ENCODE measurements around the gene LHFPL3. TPM values are rescaled to one million over a fixed set of nuclear protein-coding genes. Genes with fewer than 3 reads are reported as not detected.
"Not testable (repeated sequence)": the region's sequence is repeated elsewhere in the genome, so short reads cannot be mapped to it uniquely, and the experiment has no call there.

Gene LHFPL3
- total RNA-seq, 1 experiment from 2014 or later = not detected

- no peaks in the 10 kb centered on the region for H3K9me3 ChIP-seq (ENCODE audit: low read length)
- no peak overlapping the region for H2AFZ ChIP-seq (ENCODE audit: low read length)
- no peaks in the 10 kb centered on the region for H3K27me3 ChIP-seq (ENCODE audit: low read length)
- no peaks in the 10 kb centered on the region for H4K20me1 ChIP-seq (ENCODE audit: insufficient read depth, low read depth, low read length)
- no peaks in the 10 kb centered on the region for H3K4me1 ChIP-seq (ENCODE audit: low read length)
- H3K36me3 ChIP-seq (ENCODE audit: insufficient read depth, low read length) = no peaks in the 10 kb centered on the region
- H3K27ac ChIP-seq (ENCODE audit: low read length) = no peak overlapping the region
- no peak overlapping the region for H3K4me3 ChIP-seq (ENCODE audit: low read length)
- no peak overlapping the region for H3K9ac ChIP-seq (ENCODE audit: low read length)
- DNase-seq = no peak
- H3K4me2 ChIP-seq (ENCODE audit: low read depth, low read length, poor library complexity, severe bottlenecking) = no peak overlapping the region
- no peaks in the 10 kb centered on the region for H3K79me2 ChIP-seq (ENCODE audit: low read length)
- H3K9me2 ChIP-seq (replicated peaks; ENCODE audit: insufficient read depth, low read length) = no peaks in the 10 kb centered on the region
These were observed 580.7 kb downstream of the LHFPL3 start for GRCh38 chr7:104909096-104909495.

GRCh38 chr7:104914421-104914820 lies 586.0 kb downstream of the LHFPL3 start:
- no peak for DNase-seq
- Histone ChIP-seq H3K4me1 (ENCODE audit: low read length) (no peaks in the 10 kb centered on the region), H3K4me3 (ENCODE audit: low read length) (no peak overlapping the region), H3K27me3 (ENCODE audit: low read length) (no peaks in the 10 kb centered on the region), H3K4me2 (ENCODE audit: low read depth, low read length, poor library complexity, severe bottlenecking) (no peak overlapping the region), H4K20me1 (ENCODE audit: insufficient read depth, low read depth, low read length) (no peaks in the 10 kb centered on the region), H2AFZ (ENCODE audit: low read length) (no peak overlapping the region), H3K9me3 (ENCODE audit: low read length) (no peaks in the 10 kb centered on the region), H3K9me2 (replicated peaks; ENCODE audit: insufficient read depth, low read length) (no peaks in the 10 kb centered on the region), H3K79me2 (ENCODE audit: low read length) (no peaks in the 10 kb centered on the region), H3K27ac (ENCODE audit: low read length) (no peak overlapping the region), H3K9ac (ENCODE audit: low read length) (no peak overlapping the region), H3K36me3 (ENCODE audit: insufficient read depth, low read length) (no peaks in the 10 kb centered on the region)

- DNase-seq = no peak
- Histone ChIP-seq H3K36me3 (ENCODE audit: insufficient read depth, low read length) (no peaks in the 10 kb centered on the region), H4K20me1 (ENCODE audit: insufficient read depth, low read depth, low read length) (no peaks in the 10 kb centered on the region), H3K9ac (ENCODE audit: low read length) (no peak overlapping the region), H3K27me3 (ENCODE audit: low read length) (no peaks in the 10 kb centered on the region), H3K9me2 (replicated peaks; ENCODE audit: insufficient read depth, low read length) (no peaks in the 10 kb centered on the region), H3K9me3 (ENCODE audit: low read length) (no peaks in the 10 kb centered on the region), H3K4me2 (ENCODE audit: low read depth, low read length, poor library complexity, severe bottlenecking) (no peak overlapping the region), H3K4me1 (ENCODE audit: low read length) (no peaks in the 10 kb centered on the region), H2AFZ (ENCODE audit: low read length) (no peak overlapping the region), H3K4me3 (ENCODE audit: low read length) (no peak overlapping the region), H3K27ac (ENCODE audit: low read length) (no peak overlapping the region), H3K79me2 (ENCODE audit: low read length) (no peaks in the 10 kb centered on the region)
These were observed 593.2 kb downstream of the LHFPL3 start for GRCh38 chr7:104921596-104921995.

GRCh38 chr7:104922182-104923009 lies 594.0 kb downstream of the LHFPL3 start:
- no peaks in the 10 kb centered on the region for H3K27me3 ChIP-seq (ENCODE audit: low read length)
- no peak overlapping the region for H3K4me3 ChIP-seq (ENCODE audit: low read length)
- no peaks in the 10 kb centered on the region for H3K4me1 ChIP-seq (ENCODE audit: low read length)
- no peak overlapping the region for H3K9ac ChIP-seq (ENCODE audit: low read length)
- H3K79me2 ChIP-seq (ENCODE audit: low read length) = no peaks in the 10 kb centered on the region
- no peaks in the 10 kb centered on the region for H3K9me3 ChIP-seq (ENCODE audit: low read length)
- no peak for DNase-seq
- H2AFZ ChIP-seq (ENCODE audit: low read length) = no peak overlapping the region
- no peak overlapping the region for H3K4me2 ChIP-seq (ENCODE audit: low read depth, low read length, poor library complexity, severe bottlenecking)
- H3K36me3 ChIP-seq (ENCODE audit: insufficient read depth, low read length) = no peaks in the 10 kb centered on the region
- H3K27ac ChIP-seq (ENCODE audit: low read length) = no peak overlapping the region
- no peaks in the 10 kb centered on the region for H3K9me2 ChIP-seq (replicated peaks; ENCODE audit: insufficient read depth, low read length)
- H4K20me1 ChIP-seq (ENCODE audit: insufficient read depth, low read depth, low read length) = no peaks in the 10 kb centered on the region

- no peak overlapping the region for H3K9ac ChIP-seq (ENCODE audit: low read length)
These were observed 594.6 kb downstream of the LHFPL3 start for GRCh38 chr7:104923010-104923421.

GRCh38 chr7:104926189-104926588 lies 597.8 kb downstream of the LHFPL3 start:
- H2AFZ ChIP-seq (ENCODE audit: low read length); H3K36me3 ChIP-seq (ENCODE audit: insufficient read depth, low read length); H3K27me3 ChIP-seq (ENCODE audit: low read length); DNase-seq; H3K9me3 ChIP-seq (ENCODE audit: low read length); H3K4me2 ChIP-seq (ENCODE audit: low read depth, low read length, poor library complexity, severe bottlenecking); H3K27ac ChIP-seq (ENCODE audit: low read length); H3K79me2 ChIP-seq (ENCODE audit: low read length); H3K9me2 ChIP-seq (replicated peaks; ENCODE audit: insufficient read depth, low read length); H3K9ac ChIP-seq (ENCODE audit: low read length); H4K20me1 ChIP-seq (ENCODE audit: insufficient read depth, low read depth, low read length); H3K4me1 ChIP-seq (ENCODE audit: low read length); H3K4me3 ChIP-seq (ENCODE audit: low read length): not testable (repeated sequence)

More at GRCh38 chr7:104923010-104923421, 594.6 kb downstream of the LHFPL3 start:
- no peaks in the 10 kb centered on the region for H3K4me1 ChIP-seq (ENCODE audit: low read length)
- peak; percentile 90 for DNase-seq
- no peak overlapping the region for H3K27ac ChIP-seq (ENCODE audit: low read length)
- H2AFZ ChIP-seq (ENCODE audit: low read length) = no peak overlapping the region
- H3K4me2 ChIP-seq (ENCODE audit: low read depth, low read length, poor library complexity, severe bottlenecking) = no peak overlapping the region
- no peak overlapping the region for H3K4me3 ChIP-seq (ENCODE audit: low read length)
- no peaks in the 10 kb centered on the region for H4K20me1 ChIP-seq (ENCODE audit: insufficient read depth, low read depth, low read length)
- no peaks in the 10 kb centered on the region for H3K9me2 ChIP-seq (replicated peaks; ENCODE audit: insufficient read depth, low read length)
- H3K9me3 ChIP-seq (ENCODE audit: low read length) = no peaks in the 10 kb centered on the region
- no peaks in the 10 kb centered on the region for H3K79me2 ChIP-seq (ENCODE audit: low read length)
- no peaks in the 10 kb centered on the region for H3K36me3 ChIP-seq (ENCODE audit: insufficient read depth, low read length)
- H3K27me3 ChIP-seq (ENCODE audit: low read length) = no peaks in the 10 kb centered on the region

GRCh38 chr7:104926601-104927041 lies 598.2 kb downstream of the LHFPL3 start:
- DNase-seq = no peak
- Histone ChIP-seq H3K9me3 (ENCODE audit: low read length) (no peaks in the 10 kb centered on the region), H3K4me1 (ENCODE audit: low read length) (no peaks in the 10 kb centered on the region), H3K36me3 (ENCODE audit: insufficient read depth, low read length) (no peaks in the 10 kb centered on the region), H3K9me2 (replicated peaks; ENCODE audit: insufficient read depth, low read length) (no peaks in the 10 kb centered on the region), H3K79me2 (ENCODE audit: low read length) (no peaks in the 10 kb centered on the region), H3K27me3 (ENCODE audit: low read length) (no peaks in the 10 kb centered on the region), H3K27ac (ENCODE audit: low read length) (no peak overlapping the region), H3K4me3 (ENCODE audit: low read length) (no peak overlapping the region), H2AFZ (ENCODE audit: low read length) (no peak overlapping the region), H3K9ac (ENCODE audit: low read length) (no peak overlapping the region), H4K20me1 (ENCODE audit: insufficient read depth, low read depth, low read length) (no peaks in the 10 kb centered on the region), H3K4me2 (ENCODE audit: low read depth, low read length, poor library complexity, severe bottlenecking) (no peak overlapping the region)

GRCh38 chr7:104927055-104927454 lies 598.7 kb downstream of the LHFPL3 start:
- no peak overlapping the region for H3K9ac ChIP-seq (ENCODE audit: low read length)
- no peak for DNase-seq

More at GRCh38 chr7:104927055-104927454, 598.7 kb downstream of the LHFPL3 start:
- no peaks in the 10 kb centered on the region for H3K9me2 ChIP-seq (replicated peaks; ENCODE audit: insufficient read depth, low read length)
- no peaks in the 10 kb centered on the region for H3K36me3 ChIP-seq (ENCODE audit: insufficient read depth, low read length)
- H3K4me3 ChIP-seq (ENCODE audit: low read length) = no peak overlapping the region
- no peak overlapping the region for H3K27ac ChIP-seq (ENCODE audit: low read length)
- no peaks in the 10 kb centered on the region for H3K9me3 ChIP-seq (ENCODE audit: low read length)
- H3K27me3 ChIP-seq (ENCODE audit: low read length) = no peaks in the 10 kb centered on the region
- H2AFZ ChIP-seq (ENCODE audit: low read length) = no peak overlapping the region
- H3K4me2 ChIP-seq (ENCODE audit: low read depth, low read length, poor library complexity, severe bottlenecking) = no peak overlapping the region
- H3K79me2 ChIP-seq (ENCODE audit: low read length) = no peaks in the 10 kb centered on the region
- no peaks in the 10 kb centered on the region for H3K4me1 ChIP-seq (ENCODE audit: low read length)
- no peaks in the 10 kb centered on the region for H4K20me1 ChIP-seq (ENCODE audit: insufficient read depth, low read depth, low read length)
